GM23248 (cell line): ENCODE data around the gene WDR43.

ENCODE experiments used
- EZH2 ChIP-seq: fragments of 200-600 bp; sonication (generic); IDR thresholded peaks from 2 replicates; pipeline ENCODE4 v1.6.1; 2018; ENCODE audit warnings: antibody characterized with exemption, mild to moderate bottlenecking; ENCODE audit not compliant: insufficient read depth, poor library complexity, severe bottlenecking
- EZH2phosphoT487 ChIP-seq: fragments of 200-600 bp; sonication (generic); IDR thresholded peaks from 2 replicates; pipeline ENCODE4 v1.6.1; 2018; ENCODE audit warnings: antibody characterized with exemption, moderate library complexity, mild to moderate bottlenecking, low read depth; ENCODE audit not compliant: insufficient read depth

GRCh38 chr2:28895189-28895893 is 874 bp downstream of the WDR43 start:
- TF ChIP-seq EZH2 (no peak), EZH2phosphoT487 (no peak)
